WTC11 (cell line): ENCODE results near the gene SIGLEC11. TPM values are rescaled to one million over a fixed set of nuclear protein-coding genes. Genes with fewer than 3 reads are reported as not detected.

Experiments used
- ATAC-seq: fragments of 200-7000 bp; cut with Tn5 transposase; 2 replicates; pipeline ENCODE4 v1.10.0; 2021; ENCODE audit warnings: mild to moderate bottlenecking, moderate library complexity
- CTCF ChIA-PET: fragments of 300-600 bp; sonication (Branson Sonifier 250); formaldehyde crosslinking; loops from one replicate; lab custom pipeline; 2021; ENCODE audit warnings: antibody characterized with exemption; lab: Charles Lee
- POLR2A ChIA-PET: fragments of 350-600 bp; sonication (Branson Sonifier 250); formaldehyde crosslinking; loops from one replicate; lab custom pipeline; 2021; ENCODE audit warnings: antibody characterized with exemption; lab: Charles Lee
- DNase-seq: peaks from one replicate; pipeline ENCODE4 v3.0.0; 2021; ENCODE audit warnings: low spot score
- H3K27ac Mint-ChIP-seq: 2 replicates; pipeline ENCODE4 v1.8.0; 2021; ENCODE audit warnings: mixed read lengths
- H3K27me3 Mint-ChIP-seq: 2 replicates; pipeline ENCODE4 v1.8.0; 2021; ENCODE audit warnings: low read depth, mild to moderate bottlenecking, moderate library complexity, mixed read lengths
- H3K36me3 Mint-ChIP-seq: 2 replicates; pipeline ENCODE4 v1.8.0; 2021; ENCODE audit warnings: mixed read lengths
- H3K4me1 Mint-ChIP-seq: 2 replicates; pipeline ENCODE4 v1.8.0; 2022; ENCODE audit warnings: mixed read lengths
- H3K4me3 Mint-ChIP-seq: 2 replicates; pipeline ENCODE4 v1.8.0; 2021; ENCODE audit warnings: mild to moderate bottlenecking, moderate library complexity, mixed read lengths
- H3K9me3 Mint-ChIP-seq: 2 replicates; pipeline ENCODE4 v1.8.0; 2021; ENCODE audit warnings: mixed read lengths
- AFF4 ChIP-seq: sonication (generic); formaldehyde crosslinking; IDR thresholded peaks from 2 replicates; pipeline ENCODE4 v1.8.1; 2023; ENCODE audit warnings: mild to moderate bottlenecking, missing genetic modification reagents, borderline replicate concordance
- ATF1 ChIP-seq: sonication (generic); formaldehyde crosslinking; IDR thresholded peaks from 2 replicates; pipeline ENCODE4 v1.8.1; 2023; ENCODE audit warnings: mild to moderate bottlenecking, moderate library complexity, missing genetic modification reagents
- ATF3 ChIP-seq: sonication (generic); formaldehyde crosslinking; conservative IDR thresholded peaks from 2 replicates; pipeline ENCODE4 v1.8.1; 2022; ENCODE audit warnings: mild to moderate bottlenecking, missing genetic modification reagents
- CREB1 ChIP-seq: sonication (generic); formaldehyde crosslinking; IDR thresholded peaks from 2 replicates; pipeline ENCODE4 v1.8.0; 2023; ENCODE audit warnings: mild to moderate bottlenecking, missing genetic modification reagents
- CREM ChIP-seq: sonication (generic); formaldehyde crosslinking; IDR thresholded peaks from 2 replicates; pipeline ENCODE4 v1.8.1; 2022; ENCODE audit warnings: mild to moderate bottlenecking, missing genetic modification reagents, moderate library complexity
- FOXJ3 ChIP-seq: sonication (generic); formaldehyde crosslinking; IDR thresholded peaks from 2 replicates; pipeline ENCODE4 v1.9.0; 2021; ENCODE audit warnings: missing genetic modification reagents, mild to moderate bottlenecking, borderline replicate concordance
- NFE2L1 ChIP-seq: sonication (generic); formaldehyde crosslinking; IDR thresholded peaks from 2 replicates; pipeline ENCODE4 v1.8.1; 2023; ENCODE audit warnings: missing genetic modification reagents
- PRDM15 ChIP-seq: sonication (generic); formaldehyde crosslinking; IDR thresholded peaks from 2 replicates; pipeline ENCODE4 v1.8.0; 2022; ENCODE audit warnings: missing genetic modification reagents
- PREB ChIP-seq: sonication (generic); formaldehyde crosslinking; IDR thresholded peaks from 2 replicates; pipeline ENCODE4 v1.8.1; 2022; ENCODE audit warnings: mild to moderate bottlenecking, missing genetic modification reagents, moderate library complexity, borderline replicate concordance
- SOX15 ChIP-seq: fragments of 250-450 bp; sonication (Bioruptor Pico); IDR thresholded peaks from 2 replicates; pipeline ENCODE4 v1.9.0; 2021; ENCODE audit warnings: mild to moderate bottlenecking
- STAT6 ChIP-seq: sonication (generic); formaldehyde crosslinking; conservative IDR thresholded peaks from 2 replicates; pipeline ENCODE4 v1.8.1; 2023; ENCODE audit warnings: mild to moderate bottlenecking, low read depth, missing genetic modification reagents, moderate library complexity
- TEAD1 ChIP-seq: sonication (generic); formaldehyde crosslinking; IDR thresholded peaks from 2 replicates; pipeline ENCODE4 v1.8.0; 2022; ENCODE audit warnings: mild to moderate bottlenecking, missing genetic modification reagents
- USF2 ChIP-seq: sonication (generic); formaldehyde crosslinking; IDR thresholded peaks from 2 replicates; pipeline ENCODE4 v1.8.1; 2023; ENCODE audit warnings: mild to moderate bottlenecking, missing genetic modification reagents, moderate library complexity
- ZBTB21 ChIP-seq: sonication (generic); formaldehyde crosslinking; IDR thresholded peaks from 2 replicates; pipeline ENCODE4 v1.8.1; 2023; ENCODE audit warnings: mild to moderate bottlenecking, missing genetic modification reagents, borderline replicate concordance
- ZNF425 ChIP-seq: fragments of 250-450 bp; sonication (Bioruptor Pico); conservative IDR thresholded peaks from 2 replicates; pipeline ENCODE4 v1.9.0; 2021; ENCODE audit warnings: mild to moderate bottlenecking
- total RNA-seq: library from RNA; stranded (reverse); gene quantifications from 3 replicates; pipeline ENCODE4 v1.2.3, GENCODE V29; 2021
- TF ChIP-seq, protein P1 (sequence below): fragments of 200-600 bp; IDR thresholded peaks from 2 replicates; pipeline ENCODE4 v1.8.0; 2022; ENCODE audit warnings: antibody characterized with exemption

Gene SIGLEC11
- total RNA-seq, 1 experiment from 2014 or later, result not detected

DNA sequence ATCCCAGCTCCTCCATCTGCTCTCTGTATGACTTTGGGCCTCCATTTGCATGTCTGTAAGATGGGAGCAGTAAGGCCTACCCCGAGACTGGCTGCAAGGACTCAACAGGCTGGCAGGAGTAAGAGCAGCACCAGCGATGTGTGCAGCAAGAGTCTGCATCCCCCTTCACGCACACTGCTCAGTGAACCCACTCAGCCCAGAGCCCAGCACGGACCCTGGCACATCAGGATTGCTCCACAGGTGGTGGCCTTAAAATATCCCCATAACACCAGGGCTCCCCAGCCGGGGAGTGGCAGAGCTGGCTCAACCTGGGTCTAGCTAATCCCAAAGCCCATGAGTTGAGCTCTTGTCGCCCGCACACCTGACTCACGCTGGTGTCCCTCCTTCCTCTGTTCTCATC is 40.8 kb upstream of the SIGLEC11 start (continued):
- TF ChIP-seq, protein P1, sequence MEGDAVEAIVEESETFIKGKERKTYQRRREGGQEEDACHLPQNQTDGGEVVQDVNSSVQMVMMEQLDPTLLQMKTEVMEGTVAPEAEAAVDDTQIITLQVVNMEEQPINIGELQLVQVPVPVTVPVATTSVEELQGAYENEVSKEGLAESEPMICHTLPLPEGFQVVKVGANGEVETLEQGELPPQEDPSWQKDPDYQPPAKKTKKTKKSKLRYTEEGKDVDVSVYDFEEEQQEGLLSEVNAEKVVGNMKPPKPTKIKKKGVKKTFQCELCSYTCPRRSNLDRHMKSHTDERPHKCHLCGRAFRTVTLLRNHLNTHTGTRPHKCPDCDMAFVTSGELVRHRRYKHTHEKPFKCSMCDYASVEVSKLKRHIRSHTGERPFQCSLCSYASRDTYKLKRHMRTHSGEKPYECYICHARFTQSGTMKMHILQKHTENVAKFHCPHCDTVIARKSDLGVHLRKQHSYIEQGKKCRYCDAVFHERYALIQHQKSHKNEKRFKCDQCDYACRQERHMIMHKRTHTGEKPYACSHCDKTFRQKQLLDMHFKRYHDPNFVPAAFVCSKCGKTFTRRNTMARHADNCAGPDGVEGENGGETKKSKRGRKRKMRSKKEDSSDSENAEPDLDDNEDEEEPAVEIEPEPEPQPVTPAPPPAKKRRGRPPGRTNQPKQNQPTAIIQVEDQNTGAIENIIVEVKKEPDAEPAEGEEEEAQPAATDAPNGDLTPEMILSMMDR, result no peak
- TF ChIP-seq NFE2L1 (CRISPR knock-in tag) (no peak), AFF4 (no peak), USF2 (no peak), STAT6 (CRISPR knock-in tag) (no peak), FOXJ3 (CRISPR knock-in tag) (no peak), PREB (CRISPR knock-in tag) (no peak), SOX15 (CRISPR knock-in tag) (no peak)

DNA sequence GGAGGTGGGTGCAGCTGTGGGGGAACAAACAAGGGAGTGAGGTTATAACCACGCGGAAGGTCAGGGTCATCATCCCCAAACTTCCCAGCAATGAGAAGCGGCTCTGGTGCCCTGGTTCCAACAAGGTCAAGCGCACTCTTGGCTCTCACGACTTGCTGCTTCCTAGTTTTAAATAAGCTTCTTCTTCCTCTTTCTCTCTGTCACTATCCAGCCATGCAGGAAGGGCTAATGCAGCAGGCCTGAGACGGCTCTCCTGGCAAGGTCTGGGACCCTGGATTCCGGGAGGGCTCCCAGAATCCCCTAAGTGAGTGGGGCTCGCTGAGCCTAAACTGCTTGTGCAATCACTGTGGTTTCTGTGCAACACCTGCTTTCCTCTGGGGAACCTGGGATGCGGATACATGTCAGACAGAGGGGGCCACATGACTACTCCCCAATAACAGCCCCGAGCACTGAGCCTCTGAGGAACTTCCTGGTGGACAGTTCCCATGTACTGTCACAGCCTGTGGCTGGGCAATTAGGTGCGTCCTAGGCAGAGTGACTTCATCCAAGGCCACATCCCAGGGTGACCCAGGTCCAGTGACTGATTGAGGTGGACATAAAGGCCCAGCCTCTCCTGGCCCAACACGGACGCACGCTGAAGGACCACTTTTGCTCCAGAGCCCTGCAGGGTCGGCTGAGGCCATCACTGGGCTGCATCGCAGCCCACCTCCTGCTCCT is 40.0 kb upstream of the SIGLEC11 start:
- Mint-ChIP-seq H3K9me3 (no peaks in the 10 kb centered on the region), H3K27me3 (no peaks in the 10 kb centered on the region), H3K36me3 (peaks cover 11% of the 10 kb centered on the region), H3K4me1 (no peaks in the 10 kb centered on the region; the same call in 1 of the 2 replicates), H3K27ac (no peak overlapping the region), H3K4me3 (no peak overlapping the region)
- DNase-seq (no peak), ATAC-seq (no peak)
- ChIA-PET CTCF (interaction anchor here (2.5 kb wide), 1 partner anchor 8 kb away, joined by 8 read pairs; no protein-coding TSS in a partner anchor), POLR2A (no interaction called here)
- TF ChIP-seq CREB1 (CRISPR knock-in tag) (no peak), PRDM15 (no peak), PREB (CRISPR knock-in tag) (no peak), CREM (CRISPR knock-in tag) (no peak), ZBTB21 (no peak), TEAD1 (no peak), ATF1 (CRISPR knock-in tag) (no peak), ZNF425 (CRISPR knock-in tag) (no peak), ATF3 (CRISPR knock-in tag) (no peak)
